ENCODE measurements around the gene RPAP2. TPM values are rescaled to one million over a fixed set of nuclear protein-coding genes. Genes with fewer than 3 reads are reported as not detected.

The RPAP2 gene
- polyA plus RNA-seq, 2 of the 4 experiments (the other 2 are of a cell fraction), result 5.8 to 18.5 TPM

DNA sequence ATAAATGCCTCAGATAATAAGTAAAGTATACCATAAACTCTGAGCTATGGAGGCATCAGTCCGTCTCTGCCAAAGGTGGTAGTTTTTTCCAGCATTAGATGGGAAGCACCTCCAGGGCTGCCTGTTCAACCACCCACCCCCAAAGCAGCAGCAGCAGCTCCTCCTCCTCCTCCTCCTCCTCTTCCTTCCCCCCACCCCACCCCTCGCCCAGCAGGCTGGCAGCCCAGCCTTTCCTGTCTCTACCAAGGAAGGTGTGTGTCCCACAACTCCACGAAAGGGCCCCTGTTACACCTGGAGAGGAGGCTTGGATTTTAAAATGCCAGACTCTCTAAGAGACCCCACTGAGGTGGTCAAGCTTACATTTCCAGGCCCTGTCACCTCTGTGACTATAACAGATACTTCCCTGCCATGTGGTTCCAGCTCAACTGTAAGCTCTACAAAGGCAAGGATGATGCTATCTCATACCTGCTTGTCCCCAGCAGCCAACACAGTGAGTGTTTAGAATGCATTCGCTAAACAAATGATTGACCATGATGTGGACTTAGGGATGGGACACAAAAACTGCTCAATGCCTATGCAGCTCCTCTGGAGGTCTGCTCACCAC, 111.2 kb downstream of the RPAP2 start:
- ATAC-seq (no peak), FAIRE-seq (no peak), DNase-seq (ENCODE audit: low read depth in 1 of 2, low spot score in 1 of 2) (no peak)
- WGBS (ENCODE audit: missing lambda C conversion rate), result 47% methylated on average over 2 of the region's 4 CpGs
- no peak overlapping the region for H3K4me3 ChIP-seq
- no peaks in the 10 kb centered on the region for H3K4me1 ChIP-seq
- no peak overlapping the region for H3K27ac ChIP-seq
- TF ChIP-seq FOSL2 (IDR thresholded peaks at IDR 0.05) (no peak), FOSL2 (CRISPR knock-in tag; IDR thresholded peaks at IDR 0.05) (no peak), POLR2AphosphoS2 (conservative IDR thresholded peaks at IDR 0.05; ENCODE audit: low read length) (no peak), BHLHE40 (IDR thresholded peaks at IDR 0.05; ENCODE audit: low read depth, low read length) (no peak), CBX8 (IDR thresholded peaks at IDR 0.05) (no peak), NR3C1 (IDR thresholded peaks at IDR 0.05) (no peak), GATA3 (IDR thresholded peaks at IDR 0.05; ENCODE audit: borderline replicate concordance) (no peak), HOXA7 (CRISPR knock-in tag; IDR thresholded peaks at IDR 0.05) (no peak), MAFK (IDR thresholded peaks at IDR 0.05; ENCODE audit: partially characterized antibody) (no peak), RNF2 (IDR thresholded peaks at IDR 0.05; ENCODE audit: borderline replicate concordance, low read depth) (no peak), MAZ (IDR thresholded peaks at IDR 0.05; ENCODE audit: borderline replicate concordance, low read depth, low read length) (no peak), JUN (IDR thresholded peaks at IDR 0.05) (no peak), CHD2 (IDR thresholded peaks at IDR 0.05; ENCODE audit: low read length, partially characterized antibody) (no peak), NFE2L2 (conservative IDR thresholded peaks at IDR 0.05; ENCODE audit: low read length) (no peak), ESRRA (IDR thresholded peaks at IDR 0.05; ENCODE audit: borderline replicate concordance, low read length) (no peak), HEYL (CRISPR knock-in tag; IDR thresholded peaks at IDR 0.05) (no peak), SMC3 (IDR thresholded peaks at IDR 0.05) (no peak)
- TF ChIP-seq, protein P1, sequence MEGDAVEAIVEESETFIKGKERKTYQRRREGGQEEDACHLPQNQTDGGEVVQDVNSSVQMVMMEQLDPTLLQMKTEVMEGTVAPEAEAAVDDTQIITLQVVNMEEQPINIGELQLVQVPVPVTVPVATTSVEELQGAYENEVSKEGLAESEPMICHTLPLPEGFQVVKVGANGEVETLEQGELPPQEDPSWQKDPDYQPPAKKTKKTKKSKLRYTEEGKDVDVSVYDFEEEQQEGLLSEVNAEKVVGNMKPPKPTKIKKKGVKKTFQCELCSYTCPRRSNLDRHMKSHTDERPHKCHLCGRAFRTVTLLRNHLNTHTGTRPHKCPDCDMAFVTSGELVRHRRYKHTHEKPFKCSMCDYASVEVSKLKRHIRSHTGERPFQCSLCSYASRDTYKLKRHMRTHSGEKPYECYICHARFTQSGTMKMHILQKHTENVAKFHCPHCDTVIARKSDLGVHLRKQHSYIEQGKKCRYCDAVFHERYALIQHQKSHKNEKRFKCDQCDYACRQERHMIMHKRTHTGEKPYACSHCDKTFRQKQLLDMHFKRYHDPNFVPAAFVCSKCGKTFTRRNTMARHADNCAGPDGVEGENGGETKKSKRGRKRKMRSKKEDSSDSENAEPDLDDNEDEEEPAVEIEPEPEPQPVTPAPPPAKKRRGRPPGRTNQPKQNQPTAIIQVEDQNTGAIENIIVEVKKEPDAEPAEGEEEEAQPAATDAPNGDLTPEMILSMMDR (IDR thresholded peaks at IDR 0.05), result no peak
- TF ChIP-seq, protein P2, sequence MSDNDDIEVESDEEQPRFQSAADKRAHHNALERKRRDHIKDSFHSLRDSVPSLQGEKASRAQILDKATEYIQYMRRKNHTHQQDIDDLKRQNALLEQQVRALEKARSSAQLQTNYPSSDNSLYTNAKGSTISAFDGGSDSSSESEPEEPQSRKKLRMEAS (IDR thresholded peaks at IDR 0.05), result no peak
- TF ChIP-seq, protein P3, sequence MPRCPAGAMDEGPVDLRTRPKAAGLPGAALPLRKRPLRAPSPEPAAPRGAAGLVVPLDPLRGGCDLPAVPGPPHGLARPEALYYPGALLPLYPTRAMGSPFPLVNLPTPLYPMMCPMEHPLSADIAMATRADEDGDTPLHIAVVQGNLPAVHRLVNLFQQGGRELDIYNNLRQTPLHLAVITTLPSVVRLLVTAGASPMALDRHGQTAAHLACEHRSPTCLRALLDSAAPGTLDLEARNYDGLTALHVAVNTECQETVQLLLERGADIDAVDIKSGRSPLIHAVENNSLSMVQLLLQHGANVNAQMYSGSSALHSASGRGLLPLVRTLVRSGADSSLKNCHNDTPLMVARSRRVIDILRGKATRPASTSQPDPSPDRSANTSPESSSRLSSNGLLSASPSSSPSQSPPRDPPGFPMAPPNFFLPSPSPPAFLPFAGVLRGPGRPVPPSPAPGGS (IDR thresholded peaks at IDR 0.05), result no peak
- TF ChIP-seq, protein P4, sequence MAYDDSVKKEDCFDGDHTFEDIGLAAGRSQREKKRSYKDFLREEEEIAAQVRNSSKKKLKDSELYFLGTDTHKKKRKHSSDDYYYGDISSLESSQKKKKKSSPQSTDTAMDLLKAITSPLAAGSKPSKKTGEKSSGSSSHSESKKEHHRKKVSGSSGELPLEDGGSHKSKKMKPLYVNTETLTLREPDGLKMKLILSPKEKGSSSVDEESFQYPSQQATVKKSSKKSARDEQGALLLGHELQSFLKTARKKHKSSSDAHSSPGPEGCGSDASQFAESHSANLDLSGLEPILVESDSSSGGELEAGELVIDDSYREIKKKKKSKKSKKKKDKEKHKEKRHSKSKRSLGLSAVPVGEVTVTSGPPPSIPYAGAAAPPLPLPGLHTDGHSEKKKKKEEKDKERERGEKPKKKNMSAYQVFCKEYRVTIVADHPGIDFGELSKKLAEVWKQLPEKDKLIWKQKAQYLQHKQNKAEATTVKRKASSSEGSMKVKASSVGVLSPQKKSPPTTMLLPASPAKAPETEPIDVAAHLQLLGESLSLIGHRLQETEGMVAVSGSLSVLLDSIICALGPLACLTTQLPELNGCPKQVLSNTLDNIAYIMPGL (CRISPR knock-in tag; IDR thresholded peaks at IDR 0.05; ENCODE audit: borderline replicate concordance), result no peak
- CTCF ChIA-PET, result interaction anchor here (1.4 kb wide), 1 partner anchor 32 kb away, joined by 3 read pairs; no protein-coding TSS in a partner anchor
- H3K9me3 ChIP-seq, result no peaks in the 10 kb centered on the region
- POLR2A ChIA-PET, result no interaction called here
- H3K4me2 ChIP-seq, result no peak overlapping the region

DNA sequence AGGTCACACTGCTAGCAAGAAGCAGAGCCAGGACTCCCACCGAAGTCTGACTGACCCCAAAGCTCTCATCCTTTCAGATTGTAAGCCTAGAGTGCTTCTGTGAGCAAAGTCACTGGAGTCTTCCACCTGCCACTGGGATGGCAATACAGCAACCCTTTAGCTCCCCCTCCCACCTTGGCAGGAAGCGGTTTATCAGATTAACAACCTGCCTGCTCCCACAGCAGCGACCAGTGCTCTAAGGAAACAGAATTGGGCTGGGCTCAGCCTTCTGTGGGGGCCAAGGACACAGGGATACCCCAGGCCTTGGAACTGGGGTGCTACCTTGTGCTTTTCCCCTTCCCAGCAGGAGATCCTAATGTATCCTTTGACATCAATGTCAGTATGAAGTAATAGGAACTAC, 111.8 kb downstream of the RPAP2 start:
- TF ChIP-seq HEYL (CRISPR knock-in tag; IDR thresholded peaks at IDR 0.05), result no peak
- no peak for TF ChIP-seq RAD21 (conservative IDR thresholded peaks at IDR 0.05 in 1 of 2, IDR thresholded peaks at IDR 0.05 in 1 of 2)
- no peak for TF ChIP-seq JUNB (IDR thresholded peaks at IDR 0.05)
- no peak for TF ChIP-seq NFE2L2 (conservative IDR thresholded peaks at IDR 0.05; ENCODE audit: low read length)
- TF ChIP-seq ZNF302 (CRISPR knock-in tag; IDR thresholded peaks at IDR 0.05), result no peak
- no peak for TF ChIP-seq RFX5 (IDR thresholded peaks at IDR 0.05)
- no peak for TF ChIP-seq JUN (IDR thresholded peaks at IDR 0.05)
- no peak for TF ChIP-seq RARB (CRISPR knock-in tag; IDR thresholded peaks at IDR 0.05)
- TF ChIP-seq, protein P5, sequence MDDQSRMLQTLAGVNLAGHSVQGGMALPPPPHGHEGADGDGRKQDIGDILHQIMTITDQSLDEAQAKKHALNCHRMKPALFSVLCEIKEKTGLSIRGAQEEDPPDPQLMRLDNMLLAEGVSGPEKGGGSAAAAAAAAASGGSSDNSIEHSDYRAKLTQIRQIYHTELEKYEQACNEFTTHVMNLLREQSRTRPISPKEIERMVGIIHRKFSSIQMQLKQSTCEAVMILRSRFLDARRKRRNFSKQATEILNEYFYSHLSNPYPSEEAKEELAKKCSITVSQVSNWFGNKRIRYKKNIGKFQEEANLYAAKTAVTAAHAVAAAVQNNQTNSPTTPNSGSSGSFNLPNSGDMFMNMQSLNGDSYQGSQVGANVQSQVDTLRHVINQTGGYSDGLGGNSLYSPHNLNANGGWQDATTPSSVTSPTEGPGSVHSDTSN (IDR thresholded peaks at IDR 0.05), result no peak
- TF ChIP-seq HOXA7 (CRISPR knock-in tag; IDR thresholded peaks at IDR 0.05), result no peak
- no peak for TF ChIP-seq TFCP2L1 (CRISPR knock-in tag; IDR thresholded peaks at IDR 0.05)
- TF ChIP-seq PHF8 (IDR thresholded peaks at IDR 0.05; ENCODE audit: borderline replicate concordance, low read depth), result no peak
- no peak for TF ChIP-seq POLR2AphosphoS2 (conservative IDR thresholded peaks at IDR 0.05; ENCODE audit: low read length)
- no peak for TF ChIP-seq NPAS2 (CRISPR knock-in tag; IDR thresholded peaks at IDR 0.05; ENCODE audit: borderline replicate concordance)
- TF ChIP-seq, protein P6, sequence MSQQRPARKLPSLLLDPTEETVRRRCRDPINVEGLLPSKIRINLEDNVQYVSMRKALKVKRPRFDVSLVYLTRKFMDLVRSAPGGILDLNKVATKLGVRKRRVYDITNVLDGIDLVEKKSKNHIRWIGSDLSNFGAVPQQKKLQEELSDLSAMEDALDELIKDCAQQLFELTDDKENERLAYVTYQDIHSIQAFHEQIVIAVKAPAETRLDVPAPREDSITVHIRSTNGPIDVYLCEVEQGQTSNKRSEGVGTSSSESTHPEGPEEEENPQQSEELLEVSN (IDR thresholded peaks at IDR 0.05; ENCODE audit: borderline replicate concordance, low read depth), result no peak
- no peak for TF ChIP-seq ZC3H11A (IDR thresholded peaks at IDR 0.05)
- H3K4me3 ChIP-seq, result no peak overlapping the region
- ChIA-PET CTCF (interaction anchor here (1.4 kb wide), 1 partner anchor 31 kb away, joined by 3 read pairs; no protein-coding TSS in a partner anchor), POLR2A (no interaction called here)
- no peaks in the 10 kb centered on the region for H3K9me3 ChIP-seq
- FAIRE-seq (no peak), ATAC-seq (no peak), DNase-seq (ENCODE audit: low read depth in 1 of 2, low spot score in 1 of 2) (no peak)
- WGBS (ENCODE audit: missing lambda C conversion rate), result 33% methylated on average over 3 of the region's 3 CpGs
- H3K4me2 ChIP-seq, result no peak overlapping the region
- no peak overlapping the region for H3K27ac ChIP-seq
- H3K4me1 ChIP-seq, result no peaks in the 10 kb centered on the region
